SK-N-SH (cell line): ENCODE measurements around the gene UNC93A. TPM values are rescaled to one million over a fixed set of nuclear protein-coding genes. Genes with fewer than 3 reads are reported as not detected.

Experiments used
- CTCF ChIA-PET: fragments of 300-600, 350-600 bp; formaldehyde crosslinking; extraction: SDS; loops from one replicate; lab custom pipeline; 2021; lab: Yijun Ruan, JAX
- POLR2A ChIA-PET: fragments of 350-600 bp; sonication (Branson Sonifier 250); formaldehyde crosslinking; extraction: SDS; loops from one replicate; lab custom pipeline; 2020; ENCODE audit warnings: antibody characterized with exemption, inconsistent platforms; lab: Yijun Ruan, JAX
- DNase-seq: peaks from one replicate; pipeline ENCODE4 v3.0.0; 2012
- H2AFZ ChIP-seq: fragments of 200-600 bp; sonication (generic); 2 replicates; pipeline ENCODE4 v1.8.1; 2016; ENCODE audit warnings: antibody characterized with exemption, mild to moderate bottlenecking, low read depth
- H3F3A ChIP-seq: fragments of 200-600 bp; sonication (generic); replicated peaks from 2 replicates; pipeline ENCODE3; 2016; ENCODE audit warnings: antibody characterized with exemption, mild to moderate bottlenecking; ENCODE audit not compliant: insufficient read depth
- H3K27ac ChIP-seq, 2 experiments: fragments of 200-500 bp in 1 of 2; fragments of 200-600 bp in 1 of 2; sonication (Bioruptor generic) in 1 of 2; sonication (generic), shearing (Covaris generic) in 1 of 2; 2 replicates each; pipeline versions ENCODE4 v1.5.1 to v1.6.1; 2014 to 2016; ENCODE audit warnings: low read depth in 2 of 2, inconsistent platforms in 1 of 2, low read length in 1 of 2, mild to moderate bottlenecking in 1 of 2, mixed read lengths in 1 of 2
- H3K27me3 ChIP-seq: fragments of 200-600 bp; sonication (generic), shearing (Covaris generic); 2 replicates; pipeline ENCODE4 v1.6.1; 2016; ENCODE audit warnings: mixed run types; ENCODE audit not compliant: insufficient read depth
- H3K36me3 ChIP-seq, 2 experiments: fragments of 200-500 bp in 1 of 2; fragments of 200-600 bp in 1 of 2; sonication (Bioruptor generic) in 1 of 2; sonication (generic) in 1 of 2; replicated peaks in 1 of 2; 2 replicates each; pipeline versions ENCODE3 to v1.5.1; 2014 to 2016; ENCODE audit warnings: low read length in 1 of 2, mild to moderate bottlenecking in 1 of 2; ENCODE audit not compliant: insufficient read depth in 2 of 2, control insufficient read depth in 1 of 2
- H3K4me1 ChIP-seq, 2 experiments: fragments of 200-500 bp in 1 of 2; fragments of 200-600 bp in 1 of 2; sonication (Bioruptor generic) in 1 of 2; sonication (generic), shearing (Covaris generic) in 1 of 2; 2 replicates each; pipeline versions ENCODE4 v1.5.1 to v1.6.1; 2014 to 2016; ENCODE audit warnings: low read depth in 1 of 2, low read length in 1 of 2, mixed run types in 1 of 2; ENCODE audit not compliant: insufficient read depth in 2 of 2, control insufficient read depth in 1 of 2
- H3K4me2 ChIP-seq: fragments of 200-600 bp; sonication (generic), shearing (Covaris generic); 2 replicates; pipeline ENCODE4 v1.6.1; 2017; ENCODE audit warnings: mixed run types
- H3K4me3 ChIP-seq, 2 experiments: fragments of 200-500 bp in 1 of 2; fragments of 200-600 bp in 1 of 2; sonication (Bioruptor generic) in 1 of 2; sonication (generic), shearing (Covaris generic) in 1 of 2; 2 replicates each; pipeline versions ENCODE4 v1.5.1 to v1.8.1; 2014 to 2016; ENCODE audit warnings: low read depth in 2 of 2, inconsistent platforms in 1 of 2, low read length in 1 of 2, mild to moderate bottlenecking in 1 of 2, mixed read lengths in 1 of 2, moderate library complexity in 1 of 2
- H3K79me2 ChIP-seq: fragments of 200-600 bp; sonication (generic); 2 replicates; pipeline ENCODE4 v1.8.1; 2017; ENCODE audit warnings: mild to moderate bottlenecking; ENCODE audit not compliant: insufficient read depth
- H3K9ac ChIP-seq: fragments of 200-600 bp; sonication (generic); 2 replicates; pipeline ENCODE4 v1.6.1; 2017; ENCODE audit warnings: mixed run types
- H3K9me2 ChIP-seq: fragments of 200-600 bp; sonication (generic); 2 replicates; pipeline ENCODE4 v1.6.1; 2017; ENCODE audit warnings: mixed run types
- H3K9me3 ChIP-seq: fragments of 200-600 bp; sonication (generic); 2 replicates; pipeline ENCODE4 v1.6.1; 2017; ENCODE audit warnings: mixed run types, mild to moderate bottlenecking, moderate library complexity
- H4K20me1 ChIP-seq: fragments of 200-600 bp; sonication (generic); 2 replicates; pipeline ENCODE4 v1.6.1; 2017; ENCODE audit warnings: mild to moderate bottlenecking, mixed run types; ENCODE audit not compliant: insufficient read depth
- CHD2 ChIP-seq: fragments of 150-350 bp; IDR thresholded peaks from 2 replicates; pipeline ENCODE4 v1.6.1; 2018; ENCODE audit warnings: low read length; ENCODE audit not compliant: partially characterized antibody
- ELF1 ChIP-seq: IDR thresholded peaks from 2 replicates; pipeline ENCODE4 v1.4.0; 2012
- EP300 ChIP-seq, 2 experiments: IDR thresholded peaks; 2 replicates each; pipeline versions ENCODE4 v1.4.0 to v1.6.1; 2012; ENCODE audit warnings: borderline replicate concordance in 1 of 2, low read depth in 1 of 2, low read length in 1 of 2
- GABPA ChIP-seq: IDR thresholded peaks from 2 replicates; pipeline ENCODE4 v1.4.0; 2012; ENCODE audit warnings: low read depth, mild to moderate bottlenecking
- MEF2A ChIP-seq: IDR thresholded peaks from 2 replicates; pipeline ENCODE4 v1.4.0; 2012; ENCODE audit warnings: low read depth, borderline replicate concordance
- MXI1 ChIP-seq: IDR thresholded peaks from 2 replicates; pipeline ENCODE4 v1.6.1; 2012; ENCODE audit warnings: mild to moderate bottlenecking, low read depth, low read length, improper control_type of control experiment
- RCOR1 ChIP-seq: fragments of 150-350 bp; IDR thresholded peaks from 2 replicates; pipeline ENCODE4 v1.6.1; 2017; ENCODE audit warnings: antibody characterized with exemption, low read length
- TCF12 ChIP-seq: IDR thresholded peaks from 2 replicates; pipeline ENCODE4 v1.4.0; 2012
- YY1 ChIP-seq: IDR thresholded peaks from 2 replicates; pipeline ENCODE4 v1.4.0; 2012; ENCODE audit warnings: low read depth, mild to moderate bottlenecking
- WGBS: methylation state at CpG from one replicate; pipeline ENCODE4 v1.1.6; 2017; ENCODE audit warnings: low lambda C conversion rate; 5-methylcytosine and 5-hydroxymethylcytosine counted together
- polyA plus RNA-seq, 3 experiments: library from polyadenylated mRNA; depleted of rRNA; stranded (reverse); fragments of >200 nt; gene quantifications; 2 replicates each; pipeline ENCODE4 v1.2.3, GENCODE V29; 2012
- TF ChIP-seq, protein P1 (sequence below): fragments of 200-600 bp; sonication (generic); IDR thresholded peaks from 2 replicates; pipeline ENCODE4 v1.6.1; 2017; ENCODE audit warnings: antibody characterized with exemption, mild to moderate bottlenecking, moderate library complexity
- TF ChIP-seq, protein P2 (sequence below): IDR thresholded peaks from 2 replicates; pipeline ENCODE4 v1.6.1; 2012; ENCODE audit warnings: mild to moderate bottlenecking, low read depth, low read length, moderate library complexity
- TF ChIP-seq, protein P3 (sequence below): IDR thresholded peaks from 2 replicates; pipeline ENCODE4 v1.4.0; 2012; ENCODE audit warnings: low read depth
- TF ChIP-seq, protein P4 (sequence below): IDR thresholded peaks from 2 replicates; pipeline ENCODE4 v1.4.0; 2012; ENCODE audit warnings: low read depth, borderline replicate concordance

Gene UNC93A
- polyA plus RNA-seq, 1 of the 3 experiments (the other 2 are of a cell fraction), result not detected

DNA sequence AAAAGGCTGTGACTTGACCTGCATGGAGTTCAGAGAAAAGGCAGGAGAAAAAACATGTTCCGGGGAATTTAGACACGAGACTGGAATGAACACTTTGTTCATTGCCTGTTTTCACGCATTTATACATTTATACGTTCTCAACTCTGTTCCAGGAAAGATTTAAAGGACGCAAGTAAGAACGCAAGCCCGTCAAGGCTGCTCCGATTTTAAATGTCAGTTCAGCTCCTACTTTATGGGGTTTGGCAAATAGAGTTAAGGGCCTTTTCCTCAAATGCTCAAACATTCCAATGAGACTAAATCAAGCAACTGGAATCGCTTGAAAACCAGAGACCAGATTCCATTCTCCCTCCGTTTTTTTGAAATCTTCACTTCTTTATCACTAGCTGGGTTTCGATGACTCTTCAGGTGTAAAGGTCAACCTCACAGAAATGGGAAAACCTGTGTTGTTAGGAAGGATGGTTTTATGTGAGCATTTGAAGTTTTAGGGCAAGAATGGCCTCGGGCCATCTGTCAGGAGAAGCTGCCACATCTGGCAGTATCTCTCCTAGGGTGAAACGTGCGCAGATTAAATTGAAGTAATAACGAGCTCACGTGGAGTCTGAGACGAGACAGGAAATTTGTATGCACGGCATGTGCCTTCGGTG, 58.6 kb downstream of the UNC93A start:
- no peak for DNase-seq
- no peaks in the 10 kb centered on the region for H3F3A ChIP-seq
- no peaks in the 10 kb centered on the region for H4K20me1 ChIP-seq
- POLR2A ChIA-PET, result no interaction called here
- H3K27ac ChIP-seq, result no peak overlapping the region
- no peak overlapping the region for H3K4me2 ChIP-seq
- no peak overlapping the region for H3K9ac ChIP-seq
- no peaks in the 10 kb centered on the region for H3K79me2 ChIP-seq
- H3K9me3 ChIP-seq, result no peaks in the 10 kb centered on the region
- WGBS, result 86% methylated on average over 19 of the region's 19 CpGs
- no peaks in the 10 kb centered on the region for H3K9me2 ChIP-seq
- CTCF ChIA-PET, result no interaction called here
- H3K4me1 ChIP-seq, result peaks cover 0 to 6% of the 10 kb centered on the region in 2 experiments; a peak in 1 of 4 replicates
- TF ChIP-seq YY1 (no peak), MXI1 (no peak), CHD2 (no peak), ELF1 (no peak), RCOR1 (no peak), TCF12 (no peak), EP300 (IDR thresholded peaks at IDR 0.05; ENCODE audit: borderline replicate concordance in 1 of 2, low read depth in 1 of 2, low read length in 1 of 2) (no peak)
- TF ChIP-seq, protein P1, sequence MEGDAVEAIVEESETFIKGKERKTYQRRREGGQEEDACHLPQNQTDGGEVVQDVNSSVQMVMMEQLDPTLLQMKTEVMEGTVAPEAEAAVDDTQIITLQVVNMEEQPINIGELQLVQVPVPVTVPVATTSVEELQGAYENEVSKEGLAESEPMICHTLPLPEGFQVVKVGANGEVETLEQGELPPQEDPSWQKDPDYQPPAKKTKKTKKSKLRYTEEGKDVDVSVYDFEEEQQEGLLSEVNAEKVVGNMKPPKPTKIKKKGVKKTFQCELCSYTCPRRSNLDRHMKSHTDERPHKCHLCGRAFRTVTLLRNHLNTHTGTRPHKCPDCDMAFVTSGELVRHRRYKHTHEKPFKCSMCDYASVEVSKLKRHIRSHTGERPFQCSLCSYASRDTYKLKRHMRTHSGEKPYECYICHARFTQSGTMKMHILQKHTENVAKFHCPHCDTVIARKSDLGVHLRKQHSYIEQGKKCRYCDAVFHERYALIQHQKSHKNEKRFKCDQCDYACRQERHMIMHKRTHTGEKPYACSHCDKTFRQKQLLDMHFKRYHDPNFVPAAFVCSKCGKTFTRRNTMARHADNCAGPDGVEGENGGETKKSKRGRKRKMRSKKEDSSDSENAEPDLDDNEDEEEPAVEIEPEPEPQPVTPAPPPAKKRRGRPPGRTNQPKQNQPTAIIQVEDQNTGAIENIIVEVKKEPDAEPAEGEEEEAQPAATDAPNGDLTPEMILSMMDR, result no peak
- TF ChIP-seq, protein P2, sequence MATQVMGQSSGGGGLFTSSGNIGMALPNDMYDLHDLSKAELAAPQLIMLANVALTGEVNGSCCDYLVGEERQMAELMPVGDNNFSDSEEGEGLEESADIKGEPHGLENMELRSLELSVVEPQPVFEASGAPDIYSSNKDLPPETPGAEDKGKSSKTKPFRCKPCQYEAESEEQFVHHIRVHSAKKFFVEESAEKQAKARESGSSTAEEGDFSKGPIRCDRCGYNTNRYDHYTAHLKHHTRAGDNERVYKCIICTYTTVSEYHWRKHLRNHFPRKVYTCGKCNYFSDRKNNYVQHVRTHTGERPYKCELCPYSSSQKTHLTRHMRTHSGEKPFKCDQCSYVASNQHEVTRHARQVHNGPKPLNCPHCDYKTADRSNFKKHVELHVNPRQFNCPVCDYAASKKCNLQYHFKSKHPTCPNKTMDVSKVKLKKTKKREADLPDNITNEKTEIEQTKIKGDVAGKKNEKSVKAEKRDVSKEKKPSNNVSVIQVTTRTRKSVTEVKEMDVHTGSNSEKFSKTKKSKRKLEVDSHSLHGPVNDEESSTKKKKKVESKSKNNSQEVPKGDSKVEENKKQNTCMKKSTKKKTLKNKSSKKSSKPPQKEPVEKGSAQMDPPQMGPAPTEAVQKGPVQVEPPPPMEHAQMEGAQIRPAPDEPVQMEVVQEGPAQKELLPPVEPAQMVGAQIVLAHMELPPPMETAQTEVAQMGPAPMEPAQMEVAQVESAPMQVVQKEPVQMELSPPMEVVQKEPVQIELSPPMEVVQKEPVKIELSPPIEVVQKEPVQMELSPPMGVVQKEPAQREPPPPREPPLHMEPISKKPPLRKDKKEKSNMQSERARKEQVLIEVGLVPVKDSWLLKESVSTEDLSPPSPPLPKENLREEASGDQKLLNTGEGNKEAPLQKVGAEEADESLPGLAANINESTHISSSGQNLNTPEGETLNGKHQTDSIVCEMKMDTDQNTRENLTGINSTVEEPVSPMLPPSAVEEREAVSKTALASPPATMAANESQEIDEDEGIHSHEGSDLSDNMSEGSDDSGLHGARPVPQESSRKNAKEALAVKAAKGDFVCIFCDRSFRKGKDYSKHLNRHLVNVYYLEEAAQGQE, result no peak
- H3K36me3 ChIP-seq, result no peaks in the 10 kb centered on the region
- H2AFZ ChIP-seq, result no peak overlapping the region
- no peaks in the 10 kb centered on the region for H3K27me3 ChIP-seq
- H3K4me3 ChIP-seq, result no peak overlapping the region

DNA sequence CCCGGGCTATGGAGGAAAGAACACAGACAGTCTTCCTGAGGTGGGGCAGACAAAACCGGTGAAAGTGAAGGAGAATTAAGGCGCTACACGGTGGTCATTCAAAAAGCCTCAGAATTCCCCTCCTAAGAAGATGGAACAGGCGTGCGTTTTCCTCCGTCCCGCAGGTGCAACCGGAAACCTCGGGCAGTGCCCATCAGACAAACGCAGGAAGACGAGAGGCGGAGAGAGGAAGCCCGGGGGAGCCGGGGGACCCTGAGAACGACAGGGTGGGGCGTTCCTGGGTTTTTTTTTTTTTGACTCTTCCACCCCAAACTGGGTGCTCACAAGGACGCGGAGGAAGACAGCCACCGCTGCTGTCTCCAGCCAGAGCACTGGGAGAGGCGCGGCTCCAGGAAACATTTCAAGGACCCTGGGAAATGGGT, 59.2 kb downstream of the UNC93A start:
- no peaks in the 10 kb centered on the region for H3K27me3 ChIP-seq
- H3K36me3 ChIP-seq, result no peaks in the 10 kb centered on the region
- H2AFZ ChIP-seq, result no peak overlapping the region
- H3K4me2 ChIP-seq, result no peak overlapping the region
- 94% methylated on average over 22 of the region's 22 CpGs for WGBS
- DNase-seq, result no peak
- CTCF ChIA-PET, result interaction anchor here (1.1 to 2.6 kb wide), 4 partner anchors 9 to 132 kb away, joined by 3 to 26 read pairs (median 14); partner anchors contain the start of gene TTLL2
- peaks cover 0 to 6% of the 10 kb centered on the region in 2 experiments; a peak in 1 of 4 replicates for H3K4me1 ChIP-seq
- H3K9me3 ChIP-seq, result no peaks in the 10 kb centered on the region
- H3K9me2 ChIP-seq, result no peaks in the 10 kb centered on the region
- TF ChIP-seq CHD2 (no peak), GABPA (no peak), EP300 (IDR thresholded peaks at IDR 0.05; ENCODE audit: borderline replicate concordance in 1 of 2, low read depth in 1 of 2, low read length in 1 of 2) (no peak), MEF2A (no peak)
- TF ChIP-seq, protein P3, sequence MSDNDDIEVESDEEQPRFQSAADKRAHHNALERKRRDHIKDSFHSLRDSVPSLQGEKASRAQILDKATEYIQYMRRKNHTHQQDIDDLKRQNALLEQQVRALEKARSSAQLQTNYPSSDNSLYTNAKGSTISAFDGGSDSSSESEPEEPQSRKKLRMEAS, result no peak
- TF ChIP-seq, protein P4, sequence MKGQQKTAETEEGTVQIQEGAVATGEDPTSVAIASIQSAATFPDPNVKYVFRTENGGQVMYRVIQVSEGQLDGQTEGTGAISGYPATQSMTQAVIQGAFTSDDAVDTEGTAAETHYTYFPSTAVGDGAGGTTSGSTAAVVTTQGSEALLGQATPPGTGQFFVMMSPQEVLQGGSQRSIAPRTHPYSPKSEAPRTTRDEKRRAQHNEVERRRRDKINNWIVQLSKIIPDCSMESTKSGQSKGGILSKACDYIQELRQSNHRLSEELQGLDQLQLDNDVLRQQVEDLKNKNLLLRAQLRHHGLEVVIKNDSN, result no peak
- no peak overlapping the region for H3K4me3 ChIP-seq
- no peaks in the 10 kb centered on the region for H4K20me1 ChIP-seq
- no peak overlapping the region for H3K9ac ChIP-seq
- no peaks in the 10 kb centered on the region for H3K79me2 ChIP-seq
- H3F3A ChIP-seq, result no peaks in the 10 kb centered on the region
- no peak overlapping the region for H3K27ac ChIP-seq
- POLR2A ChIA-PET, result no interaction called here
